ENCODE results near the gene TMEM203.

- no peak for TF ChIP-seq CTCF (IDR thresholded peaks at IDR 0.05; ENCODE audit: low read length)
- no peak for TF ChIP-seq EZH2 (optimal IDR thresholded peaks at IDR 0.05; ENCODE audit: low read depth, low read length)
These were observed 17.0 kb upstream of the TMEM203 start, which contains the start of gene RNF208 for GRCh38 chr9:137222190-137223077.
